PC-3 (cell line): ENCODE measurements around the gene FITM2.

Experiments used
- CTCF ChIP-seq: fragments of 300-600 bp; sonication (generic); conservative IDR thresholded peaks from 2 replicates; pipeline ENCODE4 v1.5.1; 2017; ENCODE audit warnings: antibody characterized with exemption, low read depth, mild to moderate bottlenecking, low read length
- EZH2phosphoT487 ChIP-seq: fragments of 300-600 bp; sonication (generic); IDR thresholded peaks from 2 replicates; pipeline ENCODE4 v1.6.1; 2018; ENCODE audit warnings: mild to moderate bottlenecking, antibody characterized with exemption, low read length, borderline replicate concordance

GRCh38 chr20:44328428-44328827 lies 17.4 kb upstream of the FITM2 start:
- no peak for TF ChIP-seq CTCF
- TF ChIP-seq EZH2phosphoT487: no peak
